ENCODE results near the gene PPARG. TPM values are rescaled to one million over a fixed set of nuclear protein-coding genes. Genes with fewer than 3 reads are reported as not detected.

The PPARG gene
- polyA plus RNA-seq, 1 donor = 10.4 TPM

DNA sequence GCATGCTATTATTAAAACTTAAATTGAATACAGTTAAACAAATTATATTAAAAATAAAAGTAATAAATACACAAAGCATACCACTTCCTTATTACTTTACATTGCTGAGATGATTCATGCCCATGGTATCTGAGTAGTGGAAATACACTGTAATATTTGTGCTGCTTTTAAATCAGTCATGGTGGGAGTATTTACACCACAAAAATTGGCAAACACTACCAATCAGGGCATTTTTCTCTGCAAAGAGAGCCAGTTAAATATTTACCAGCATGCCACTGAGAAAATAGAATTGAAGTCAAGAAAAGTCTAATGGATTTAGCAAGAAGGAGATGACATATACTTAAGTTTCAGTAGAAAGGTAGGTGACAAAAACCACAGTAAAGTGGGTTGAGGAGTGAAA is 19.6 kb downstream of the PPARG start:
- no peak overlapping the region for H3K4me3 ChIP-seq (ENCODE audit: low read length)
- H3K9me3 ChIP-seq (ENCODE audit: control insufficient read depth, low read depth, low read length) = no peaks in the 10 kb centered on the region
- no peaks in the 10 kb centered on the region for H3K27me3 ChIP-seq (ENCODE audit: control insufficient read depth, insufficient read depth, low read length)
- H3K36me3 ChIP-seq (ENCODE audit: control insufficient read depth, insufficient read depth, low read length) = no peaks in the 10 kb centered on the region
- H3K27ac ChIP-seq (ENCODE audit: low read length) = no peak overlapping the region
- no peaks in the 10 kb centered on the region for H3K4me1 ChIP-seq (ENCODE audit: control insufficient read depth, insufficient read depth, low read length)
- DNase-seq = peak; percentile 12 to 36

DNA sequence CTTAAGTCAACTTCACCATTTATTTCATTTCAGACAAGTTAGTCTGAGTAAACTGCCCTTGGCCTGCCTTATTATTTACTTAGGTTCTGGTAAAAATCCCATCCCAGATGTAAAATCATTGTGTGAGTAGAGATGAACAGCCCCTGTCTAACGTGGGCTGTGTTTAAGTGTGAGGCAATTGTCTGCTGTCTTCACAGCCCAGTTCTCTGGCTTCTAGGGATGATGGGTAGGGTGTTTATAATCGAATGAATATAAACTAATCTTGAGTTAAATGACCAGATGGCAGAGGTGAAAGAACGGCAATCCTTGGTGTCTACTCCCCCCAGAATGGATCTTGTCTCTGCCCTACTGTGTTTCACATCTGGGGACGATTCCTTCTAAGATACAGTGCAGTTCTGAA is 20.8 kb downstream of the PPARG start:
- Histone ChIP-seq H3K27ac (ENCODE audit: low read length) (no peak overlapping the region), H3K27me3 (ENCODE audit: control insufficient read depth, insufficient read depth, low read length) (no peaks in the 10 kb centered on the region), H3K36me3 (ENCODE audit: control insufficient read depth, insufficient read depth, low read length) (no peaks in the 10 kb centered on the region), H3K4me3 (ENCODE audit: low read length) (no peak overlapping the region), H3K4me1 (ENCODE audit: control insufficient read depth, insufficient read depth, low read length) (no peaks in the 10 kb centered on the region), H3K9me3 (ENCODE audit: control insufficient read depth, low read depth, low read length) (no peaks in the 10 kb centered on the region)
- WGBS (ENCODE audit: insufficient coverage, low lambda C conversion rate) = 40% methylated on average over 1 of the region's 4 CpGs
- DNase-seq = no peak

DNA sequence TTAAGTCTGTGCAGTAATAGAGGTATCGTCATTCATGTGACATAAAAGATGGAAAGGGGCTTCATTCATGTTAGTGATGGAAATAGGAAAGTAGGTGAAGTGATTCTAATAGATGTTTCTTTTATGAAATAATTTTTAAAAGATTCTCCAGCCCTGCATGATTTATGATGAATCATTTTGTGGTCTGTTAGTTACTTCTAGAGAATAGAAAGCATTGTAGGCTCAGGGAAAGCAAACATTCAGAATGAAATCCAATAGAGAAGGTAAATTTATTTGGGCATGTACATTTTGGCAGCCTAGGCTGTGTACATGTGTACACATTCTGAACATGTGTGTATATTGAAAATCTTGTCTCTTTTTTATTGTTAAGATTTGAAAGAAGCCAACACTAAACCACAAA is 23.1 kb downstream of the PPARG start:
- DNase-seq = no peak
- no peak overlapping the region for H3K4me3 ChIP-seq (ENCODE audit: low read length)
- WGBS (ENCODE audit: insufficient coverage, low lambda C conversion rate) = 100% methylated on average over 1 of the region's 1 CpG
- no peaks in the 10 kb centered on the region for H3K27me3 ChIP-seq (ENCODE audit: control insufficient read depth, insufficient read depth, low read length)
- no peak overlapping the region for H3K27ac ChIP-seq (ENCODE audit: low read length)
- no peaks in the 10 kb centered on the region for H3K4me1 ChIP-seq (ENCODE audit: control insufficient read depth, insufficient read depth, low read length)
- H3K9me3 ChIP-seq (ENCODE audit: control insufficient read depth, low read depth, low read length) = no peaks in the 10 kb centered on the region
- no peaks in the 10 kb centered on the region for H3K36me3 ChIP-seq (ENCODE audit: control insufficient read depth, insufficient read depth, low read length)

DNA sequence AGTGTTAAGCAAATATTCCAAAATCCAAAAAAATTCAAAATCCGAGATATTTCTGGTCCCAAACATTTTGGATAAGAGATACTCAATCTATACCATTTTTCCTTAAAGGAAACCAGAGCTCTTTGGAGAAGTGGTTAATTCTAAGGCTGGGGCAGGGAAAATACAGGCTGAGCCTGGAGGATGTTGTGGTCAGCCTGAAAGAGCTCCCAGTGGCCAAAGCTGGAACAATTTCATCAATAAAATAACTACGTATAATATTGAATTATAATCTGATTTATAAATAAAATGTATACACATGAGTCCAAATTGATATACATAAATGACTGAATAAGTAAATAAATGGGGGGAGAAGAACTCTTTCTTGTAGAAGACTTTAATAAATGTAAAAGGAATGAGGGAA is 24.6 kb downstream of the PPARG start:
- Histone ChIP-seq H3K9me3 (ENCODE audit: control insufficient read depth, low read depth, low read length) (no peaks in the 10 kb centered on the region), H3K4me3 (ENCODE audit: low read length) (no peak overlapping the region), H3K4me1 (ENCODE audit: control insufficient read depth, insufficient read depth, low read length) (no peaks in the 10 kb centered on the region), H3K27ac (ENCODE audit: low read length) (no peak overlapping the region), H3K27me3 (ENCODE audit: control insufficient read depth, insufficient read depth, low read length) (no peaks in the 10 kb centered on the region), H3K36me3 (ENCODE audit: control insufficient read depth, insufficient read depth, low read length) (no peaks in the 10 kb centered on the region)
- WGBS (ENCODE audit: insufficient coverage, low lambda C conversion rate) = 67% methylated on average over 1 of the region's 2 CpGs
- DNase-seq = no peak

DNA sequence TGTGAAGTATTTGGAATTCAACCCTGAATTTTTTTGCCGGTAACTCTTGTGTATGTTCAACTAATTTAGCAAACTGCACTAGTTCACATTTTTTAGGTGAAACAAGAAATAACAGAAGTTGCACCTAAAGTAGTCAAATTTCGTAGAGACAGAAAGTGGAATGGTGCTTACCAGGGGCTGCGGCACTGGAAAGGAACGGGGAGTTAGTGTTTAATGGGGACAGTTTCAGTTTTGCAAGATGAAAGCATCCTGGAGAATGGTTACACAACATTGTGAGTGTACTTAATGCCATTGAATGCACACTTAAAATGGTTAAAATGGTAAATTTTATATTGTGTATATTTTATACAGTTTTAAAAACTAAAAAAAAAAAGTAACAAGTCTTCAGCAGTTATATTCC is 27.4 kb downstream of the PPARG start:
- 74% methylated on average over 4 of the region's 4 CpGs for WGBS (ENCODE audit: insufficient coverage, low lambda C conversion rate)
- H3K9me3 ChIP-seq (ENCODE audit: control insufficient read depth, low read depth, low read length) = no peaks in the 10 kb centered on the region
- DNase-seq = no peak
- H3K4me3 ChIP-seq (ENCODE audit: low read length) = no peak overlapping the region
- H3K27me3 ChIP-seq (ENCODE audit: control insufficient read depth, insufficient read depth, low read length) = no peaks in the 10 kb centered on the region
- H3K27ac ChIP-seq (ENCODE audit: low read length) = no peak overlapping the region
- H3K36me3 ChIP-seq (ENCODE audit: control insufficient read depth, insufficient read depth, low read length) = no peaks in the 10 kb centered on the region
- H3K4me1 ChIP-seq (ENCODE audit: control insufficient read depth, insufficient read depth, low read length) = no peaks in the 10 kb centered on the region

DNA sequence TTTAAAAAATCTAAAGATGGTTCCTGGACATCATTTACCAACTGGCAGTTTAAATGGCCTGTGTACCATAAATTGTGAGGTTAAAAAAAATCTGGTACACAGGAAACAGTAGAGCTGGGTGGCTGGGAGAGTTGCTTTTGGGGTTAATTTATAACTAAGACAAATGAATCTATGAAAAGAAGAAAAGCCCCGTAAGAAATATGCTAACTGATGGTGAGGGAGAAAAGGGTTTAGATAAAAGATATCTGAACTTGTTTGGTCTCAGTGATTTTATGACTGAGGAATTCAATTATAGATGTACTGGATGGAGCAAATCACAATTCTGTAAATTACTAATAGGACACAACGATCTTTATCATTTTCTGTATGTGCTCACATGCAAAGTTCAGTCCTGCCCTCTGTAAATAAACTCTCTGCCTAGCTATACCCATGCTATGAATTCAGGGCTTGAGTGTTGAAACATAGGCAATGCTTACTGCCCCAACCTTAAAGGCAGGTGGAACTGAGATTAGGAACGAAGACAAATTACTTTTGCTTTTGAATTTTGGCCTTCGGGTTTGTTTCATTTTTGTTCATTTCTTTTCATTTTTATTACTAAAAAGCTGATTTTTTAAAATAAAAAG is 28.0 kb downstream of the PPARG start:
- 17% methylated on average over 1 of the region's 4 CpGs for WGBS (ENCODE audit: insufficient coverage, low lambda C conversion rate)
- Histone ChIP-seq H3K9me3 (ENCODE audit: control insufficient read depth, low read depth, low read length) (no peaks in the 10 kb centered on the region), H3K27ac (ENCODE audit: low read length) (peak overlapping the region; percentile 1), H3K4me3 (ENCODE audit: low read length) (no peak overlapping the region), H3K27me3 (ENCODE audit: control insufficient read depth, insufficient read depth, low read length) (no peaks in the 10 kb centered on the region), H3K36me3 (ENCODE audit: control insufficient read depth, insufficient read depth, low read length) (no peaks in the 10 kb centered on the region), H3K4me1 (ENCODE audit: control insufficient read depth, insufficient read depth, low read length) (no peaks in the 10 kb centered on the region)
- DNase-seq = peak; percentile 17 to 46

DNA sequence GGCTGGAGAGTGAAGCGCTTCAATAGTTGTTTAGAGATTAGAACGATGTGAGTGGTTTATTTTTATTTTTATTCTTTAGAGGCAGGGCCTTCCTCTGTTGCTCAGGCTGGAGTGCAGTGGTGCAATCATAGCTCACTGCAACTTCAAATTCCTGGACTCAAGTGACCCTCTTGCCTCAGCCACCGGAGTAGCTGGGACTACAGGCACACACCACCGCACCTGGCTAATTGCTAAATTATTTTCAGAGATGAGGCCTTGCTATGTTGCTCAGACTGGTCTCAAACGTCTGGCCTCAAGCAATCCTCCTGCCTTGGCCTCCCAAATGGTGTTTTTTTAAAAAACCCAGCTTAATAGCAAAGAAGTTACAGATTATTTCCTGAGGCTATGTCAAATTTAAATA is 29.0 kb downstream of the PPARG start:
- no peaks in the 10 kb centered on the region for H3K4me1 ChIP-seq (ENCODE audit: control insufficient read depth, insufficient read depth, low read length)
- no peaks in the 10 kb centered on the region for H3K27me3 ChIP-seq (ENCODE audit: control insufficient read depth, insufficient read depth, low read length)
- WGBS (ENCODE audit: insufficient coverage, low lambda C conversion rate) = 67% methylated on average over 1 of the region's 5 CpGs
- no peaks in the 10 kb centered on the region for H3K9me3 ChIP-seq (ENCODE audit: control insufficient read depth, low read depth, low read length)
- H3K4me3 ChIP-seq (ENCODE audit: low read length) = no peak overlapping the region
- H3K27ac ChIP-seq (ENCODE audit: low read length) = no peak overlapping the region
- no peak for DNase-seq
- no peaks in the 10 kb centered on the region for H3K36me3 ChIP-seq (ENCODE audit: control insufficient read depth, insufficient read depth, low read length)

DNA sequence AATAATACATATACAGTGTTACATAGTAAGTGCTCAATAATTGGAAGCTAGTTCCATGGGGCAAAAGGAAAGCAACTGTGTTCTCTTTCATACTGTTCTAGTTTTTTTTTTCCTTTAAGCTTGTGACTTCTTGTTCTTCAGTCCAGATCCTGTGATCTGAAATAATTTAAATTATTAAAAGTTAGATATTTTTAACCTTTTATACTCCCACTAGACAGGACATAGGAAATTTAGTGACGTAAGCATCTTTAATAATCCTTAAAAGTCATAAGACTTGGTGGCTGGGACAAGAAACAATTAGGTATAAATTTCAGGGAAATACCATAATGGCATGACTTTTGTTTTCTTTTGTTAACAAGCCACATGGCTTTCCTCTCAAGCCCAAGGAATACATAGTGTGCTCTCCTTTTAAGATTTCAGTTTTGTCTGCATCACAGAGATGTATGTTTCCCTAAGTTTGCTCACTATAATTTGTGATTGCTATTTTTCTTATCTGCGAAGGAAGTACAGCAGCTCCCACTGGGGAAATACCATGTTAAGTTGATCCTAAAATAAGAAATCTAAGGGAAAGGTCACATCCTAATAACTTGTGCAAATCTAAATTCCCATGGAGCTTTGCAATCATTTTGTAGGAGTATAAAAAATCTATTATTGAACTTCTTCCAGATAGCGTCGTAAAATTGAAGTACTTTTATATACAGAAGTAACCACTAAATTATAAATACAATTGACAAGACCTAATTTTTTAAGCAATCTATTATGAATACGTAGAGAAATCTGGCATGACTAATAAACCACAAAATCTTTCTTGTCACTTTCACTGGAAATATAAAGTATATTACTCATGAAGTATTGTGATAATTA is 30.1 kb downstream of the PPARG start:
- no peaks in the 10 kb centered on the region for H3K36me3 ChIP-seq (ENCODE audit: control insufficient read depth, insufficient read depth, low read length)
- no peak overlapping the region for H3K4me3 ChIP-seq (ENCODE audit: low read length)
- H3K4me1 ChIP-seq (ENCODE audit: control insufficient read depth, insufficient read depth, low read length) = no peaks in the 10 kb centered on the region
- H3K9me3 ChIP-seq (ENCODE audit: control insufficient read depth, low read depth, low read length) = no peaks in the 10 kb centered on the region
- H3K27ac ChIP-seq (ENCODE audit: low read length) = no peak overlapping the region
- 84% methylated on average over 3 of the region's 5 CpGs for WGBS (ENCODE audit: insufficient coverage, low lambda C conversion rate)
- H3K27me3 ChIP-seq (ENCODE audit: control insufficient read depth, insufficient read depth, low read length) = no peaks in the 10 kb centered on the region
- DNase-seq = no peak

DNA sequence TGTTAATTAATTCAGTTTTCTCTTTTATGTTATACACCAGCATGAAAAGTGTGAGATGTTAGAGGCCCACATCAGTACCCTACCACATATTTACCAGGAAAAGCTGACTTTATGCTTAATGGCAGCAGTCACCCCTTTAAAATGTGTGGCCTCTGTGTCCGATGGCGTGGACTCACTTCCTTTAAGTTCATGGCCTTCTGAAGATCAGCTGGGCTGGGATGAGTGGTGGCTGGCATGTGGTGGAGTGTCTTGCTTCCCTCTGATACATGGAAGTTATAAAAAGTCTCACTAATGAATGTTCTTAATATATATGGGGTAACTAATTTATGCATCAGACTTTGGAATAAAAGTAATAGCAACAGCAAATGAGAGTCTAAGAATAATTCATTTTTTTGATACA is 32.1 kb downstream of the PPARG start:
- Histone ChIP-seq H3K27me3 (ENCODE audit: control insufficient read depth, insufficient read depth, low read length) (no peaks in the 10 kb centered on the region), H3K9me3 (ENCODE audit: control insufficient read depth, low read depth, low read length) (no peaks in the 10 kb centered on the region), H3K4me3 (ENCODE audit: low read length) (no peak overlapping the region), H3K36me3 (ENCODE audit: control insufficient read depth, insufficient read depth, low read length) (no peaks in the 10 kb centered on the region), H3K4me1 (ENCODE audit: control insufficient read depth, insufficient read depth, low read length) (no peaks in the 10 kb centered on the region), H3K27ac (ENCODE audit: low read length) (no peak overlapping the region)
- DNase-seq = no peak
- no CpG with 5 or more reads among the region's 2 CpGs for WGBS (ENCODE audit: insufficient coverage, low lambda C conversion rate)

DNA sequence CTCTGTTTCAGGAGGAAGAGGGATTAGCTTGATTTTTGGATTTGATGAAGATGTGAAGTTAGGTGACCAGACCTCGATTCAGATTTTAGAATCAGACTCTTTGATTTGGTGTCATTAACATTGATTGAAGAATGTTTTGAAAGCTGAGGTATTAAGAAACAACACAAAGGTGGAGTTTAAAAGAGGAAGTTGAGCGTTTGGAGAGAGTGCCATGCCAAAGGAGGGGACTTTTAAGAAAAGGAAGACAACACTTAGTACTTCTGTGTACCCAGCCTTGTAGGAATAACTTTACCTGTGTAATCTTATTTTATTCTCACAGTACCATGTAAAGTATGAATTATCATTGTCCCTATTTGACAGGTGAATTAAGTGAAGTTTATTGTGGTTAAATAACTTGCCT is 34.4 kb downstream of the PPARG start:
- no peak for DNase-seq
- H3K9me3 ChIP-seq (ENCODE audit: control insufficient read depth, low read depth, low read length) = no peaks in the 10 kb centered on the region

More for the DNA sequence above, 34.4 kb downstream of the PPARG start:
- no peak overlapping the region for H3K4me3 ChIP-seq (ENCODE audit: low read length)
- H3K27me3 ChIP-seq (ENCODE audit: control insufficient read depth, insufficient read depth, low read length) = no peaks in the 10 kb centered on the region
- no peaks in the 10 kb centered on the region for H3K36me3 ChIP-seq (ENCODE audit: control insufficient read depth, insufficient read depth, low read length)
- WGBS (ENCODE audit: insufficient coverage, low lambda C conversion rate) = 79% methylated on average over 2 of the region's 2 CpGs
- no peaks in the 10 kb centered on the region for H3K4me1 ChIP-seq (ENCODE audit: control insufficient read depth, insufficient read depth, low read length)
- H3K27ac ChIP-seq (ENCODE audit: low read length) = no peak overlapping the region

All from large intestine (tissue), 3 donors.